ENCODE measurements around the gene POC1A.

Gene POC1A

DNA sequence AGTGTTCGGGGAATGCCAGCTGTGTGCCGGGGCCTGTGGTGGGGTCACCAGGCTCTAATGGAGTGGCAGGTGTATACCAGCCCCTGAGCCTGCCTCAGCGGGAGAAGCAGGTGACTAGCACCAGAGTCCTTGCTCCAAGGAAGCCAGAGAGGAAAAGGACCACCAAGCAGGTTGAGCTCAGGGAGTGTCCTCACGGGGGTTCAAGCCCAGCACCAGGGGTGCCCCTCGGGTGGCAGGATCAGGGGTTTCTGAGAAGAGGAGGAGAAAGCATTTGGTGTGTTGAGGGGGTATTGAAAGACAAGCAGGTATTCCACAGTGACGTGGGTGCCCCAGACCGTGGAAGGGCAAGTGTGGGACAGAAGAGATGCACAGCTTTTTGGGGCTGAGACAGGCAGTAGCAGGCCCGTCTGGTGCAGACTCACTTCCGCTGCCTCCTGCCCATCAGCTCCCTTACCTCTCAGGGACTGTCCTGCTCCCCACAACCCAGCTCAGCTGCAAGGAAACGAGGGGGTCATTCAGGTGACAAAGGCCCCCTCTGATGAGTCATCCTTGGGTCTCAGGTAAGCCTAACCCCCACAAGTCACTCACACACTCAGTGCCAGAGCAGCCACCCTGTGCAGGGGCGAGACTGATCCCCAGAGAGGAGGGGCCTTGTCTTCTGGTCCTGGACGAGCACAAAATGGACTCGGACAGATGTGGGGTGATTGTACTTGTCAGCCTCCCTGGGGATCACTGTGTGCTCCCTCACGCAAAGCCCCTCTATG, 21.4 kb upstream of the POC1A start:
- TF ChIP-seq CEBPB (IDR thresholded peaks at IDR 0.05) (no peak), NFIC (IDR thresholded peaks at IDR 0.05) (no peak), YY1 (IDR thresholded peaks at IDR 0.05; ENCODE audit: low read depth) (no peak), REST (IDR thresholded peaks at IDR 0.05; ENCODE audit: low read depth) (no peak), CREB1 (IDR thresholded peaks at IDR 0.05; ENCODE audit: low read depth) (no peak), EP300 (IDR thresholded peaks at IDR 0.05; ENCODE audit: borderline replicate concordance) (no peak), MAX (IDR thresholded peaks at IDR 0.05) (no peak), RAD21 (IDR thresholded peaks at IDR 0.05; ENCODE audit: low read depth) (no peak), FOXM1 (IDR thresholded peaks at IDR 0.05; ENCODE audit: borderline replicate concordance, low read depth) (no peak), EGR1 (IDR thresholded peaks at IDR 0.05) (no peak), TAF1 (IDR thresholded peaks at IDR 0.05; ENCODE audit: low read depth) (no peak)
- TF ChIP-seq, protein P1, sequence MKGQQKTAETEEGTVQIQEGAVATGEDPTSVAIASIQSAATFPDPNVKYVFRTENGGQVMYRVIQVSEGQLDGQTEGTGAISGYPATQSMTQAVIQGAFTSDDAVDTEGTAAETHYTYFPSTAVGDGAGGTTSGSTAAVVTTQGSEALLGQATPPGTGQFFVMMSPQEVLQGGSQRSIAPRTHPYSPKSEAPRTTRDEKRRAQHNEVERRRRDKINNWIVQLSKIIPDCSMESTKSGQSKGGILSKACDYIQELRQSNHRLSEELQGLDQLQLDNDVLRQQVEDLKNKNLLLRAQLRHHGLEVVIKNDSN (IDR thresholded peaks at IDR 0.05) = no peak

- TF ChIP-seq EGR1 (IDR thresholded peaks at IDR 0.05) (no peak), TEAD4 (IDR thresholded peaks at IDR 0.05) (no peak), REST (IDR thresholded peaks at IDR 0.05; ENCODE audit: low read depth) (no peak), FOXM1 (IDR thresholded peaks at IDR 0.05; ENCODE audit: borderline replicate concordance, low read depth) (no peak), TCF12 (IDR thresholded peaks at IDR 0.05; ENCODE audit: low read depth) (no peak), CEBPB (IDR thresholded peaks at IDR 0.05) (no peak)
- TF ChIP-seq, protein P1 (IDR thresholded peaks at IDR 0.05) = no peak
Measured at GRCh38 chr3:52174896-52175295, 20.7 kb upstream of the POC1A start.

DNA sequence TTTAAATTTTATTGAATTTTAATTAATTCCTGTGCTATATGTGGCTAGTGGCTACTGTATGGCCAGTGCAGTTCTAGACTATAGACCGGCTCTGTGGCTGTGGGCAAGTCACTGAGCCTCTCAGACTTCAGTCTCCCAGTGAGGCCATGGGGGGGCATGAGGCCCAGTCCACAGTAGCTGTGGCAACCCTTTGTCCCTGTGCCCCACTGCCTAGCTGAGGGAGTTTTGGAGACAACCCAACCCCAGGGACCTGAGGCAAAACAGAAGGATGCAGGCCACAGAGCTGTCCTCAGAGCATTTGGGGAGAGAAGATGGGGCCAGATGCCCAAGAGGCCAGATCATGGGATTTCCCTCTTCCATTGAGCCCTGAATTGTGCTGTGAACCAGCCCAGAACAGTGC, 18.9 kb upstream of the POC1A start:
- no peak for TF ChIP-seq ZBTB7A (IDR thresholded peaks at IDR 0.05; ENCODE audit: low read depth)
- no peak for TF ChIP-seq REST (IDR thresholded peaks at IDR 0.05; ENCODE audit: low read depth)
- TF ChIP-seq EP300 (IDR thresholded peaks at IDR 0.05; ENCODE audit: borderline replicate concordance) = no peak
- no peak for TF ChIP-seq RAD21 (IDR thresholded peaks at IDR 0.05; ENCODE audit: low read depth)
- no peak for TF ChIP-seq FOXM1 (IDR thresholded peaks at IDR 0.05; ENCODE audit: borderline replicate concordance, low read depth)
- TF ChIP-seq TAF1 (IDR thresholded peaks at IDR 0.05; ENCODE audit: low read depth) = no peak
- TF ChIP-seq, protein P1 (IDR thresholded peaks at IDR 0.05) = no peak

DNA sequence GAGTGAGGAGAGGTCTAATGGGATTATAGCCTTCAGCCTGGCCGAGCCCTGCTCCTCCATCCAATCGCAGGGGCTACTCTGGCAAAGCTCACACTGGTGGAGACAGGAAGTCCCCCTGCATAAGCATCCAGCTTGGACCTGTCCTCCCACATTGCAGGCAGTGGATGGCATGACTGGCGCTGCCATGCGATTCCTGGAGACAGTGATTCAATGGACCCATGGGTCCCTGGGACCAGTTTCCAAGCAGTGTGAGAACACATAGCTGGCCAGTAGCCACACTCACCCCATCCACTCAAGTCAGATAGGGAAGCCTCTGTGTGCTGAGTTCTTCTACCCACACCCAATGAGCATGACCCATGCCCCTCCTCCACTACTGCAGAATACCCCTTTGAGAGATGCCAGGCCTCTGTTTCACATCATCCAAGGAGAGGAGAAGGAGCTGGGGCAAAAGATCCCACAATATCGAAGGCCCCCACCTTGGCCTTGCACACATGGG, 18.1 kb upstream of the POC1A start:
- TF ChIP-seq NFIC (IDR thresholded peaks at IDR 0.05) = no peak
- no peak for TF ChIP-seq CREB1 (IDR thresholded peaks at IDR 0.05; ENCODE audit: low read depth)
- no peak for TF ChIP-seq YY1 (IDR thresholded peaks at IDR 0.05; ENCODE audit: low read depth)
- TF ChIP-seq TEAD4 (IDR thresholded peaks at IDR 0.05) = no peak
- TF ChIP-seq ZBTB7A (IDR thresholded peaks at IDR 0.05; ENCODE audit: low read depth) = no peak
- TF ChIP-seq EP300 (IDR thresholded peaks at IDR 0.05; ENCODE audit: borderline replicate concordance) = no peak
- TF ChIP-seq, protein P1 (IDR thresholded peaks at IDR 0.05) = no peak
- TF ChIP-seq FOXM1 (IDR thresholded peaks at IDR 0.05; ENCODE audit: borderline replicate concordance, low read depth) = no peak
- no peak for TF ChIP-seq MAX (IDR thresholded peaks at IDR 0.05)
- TF ChIP-seq EGR1 (IDR thresholded peaks at IDR 0.05) = no peak
- no peak for TF ChIP-seq REST (IDR thresholded peaks at IDR 0.05; ENCODE audit: low read depth)
- TF ChIP-seq TAF1 (IDR thresholded peaks at IDR 0.05; ENCODE audit: low read depth) = no peak
- TF ChIP-seq TCF12 (IDR thresholded peaks at IDR 0.05; ENCODE audit: low read depth) = no peak
- no peak for TF ChIP-seq RAD21 (IDR thresholded peaks at IDR 0.05; ENCODE audit: low read depth)
- no peak for TF ChIP-seq CEBPB (IDR thresholded peaks at IDR 0.05)

All from Ishikawa (cell line).